GM21529 (cell line): ENCODE measurements around the gene PRG2.
"Not testable (repeated sequence)": the region's sequence is repeated elsewhere in the genome, so short reads cannot be mapped to it uniquely, and the experiment has no call there.

Experiments
- ATAC-seq: cut with Tn5 transposase; IDR thresholded peaks from one replicate; pipeline ENCODE4 v1.9.1; 2021; ENCODE audit not compliant: unreplicated experiment

PRG2 gene

DNA sequence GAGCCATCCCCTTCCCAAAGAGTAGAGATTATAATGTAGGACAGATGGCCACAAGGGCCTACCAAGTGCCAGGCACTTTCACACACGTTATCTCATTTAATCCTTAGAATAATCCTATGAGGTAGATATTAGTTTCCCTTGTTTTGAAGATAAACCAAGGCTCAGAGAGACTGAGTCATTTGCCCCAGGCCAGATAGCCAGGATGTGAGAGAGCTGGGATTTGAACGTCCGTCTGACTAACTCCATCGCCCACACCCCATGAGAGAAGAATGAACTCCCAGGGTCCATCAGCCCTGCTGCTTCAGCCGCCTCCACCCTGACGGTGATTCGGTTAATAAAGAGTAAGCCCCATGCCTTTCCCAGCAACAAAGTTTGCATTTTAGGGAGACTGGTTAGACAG lies 20.2 kb downstream of the PRG2 start:
- no peak for ATAC-seq

GRCh38 chr11:57368845-57369232 lies 21.6 kb downstream of the PRG2 start:
- no peak for ATAC-seq

DNA sequence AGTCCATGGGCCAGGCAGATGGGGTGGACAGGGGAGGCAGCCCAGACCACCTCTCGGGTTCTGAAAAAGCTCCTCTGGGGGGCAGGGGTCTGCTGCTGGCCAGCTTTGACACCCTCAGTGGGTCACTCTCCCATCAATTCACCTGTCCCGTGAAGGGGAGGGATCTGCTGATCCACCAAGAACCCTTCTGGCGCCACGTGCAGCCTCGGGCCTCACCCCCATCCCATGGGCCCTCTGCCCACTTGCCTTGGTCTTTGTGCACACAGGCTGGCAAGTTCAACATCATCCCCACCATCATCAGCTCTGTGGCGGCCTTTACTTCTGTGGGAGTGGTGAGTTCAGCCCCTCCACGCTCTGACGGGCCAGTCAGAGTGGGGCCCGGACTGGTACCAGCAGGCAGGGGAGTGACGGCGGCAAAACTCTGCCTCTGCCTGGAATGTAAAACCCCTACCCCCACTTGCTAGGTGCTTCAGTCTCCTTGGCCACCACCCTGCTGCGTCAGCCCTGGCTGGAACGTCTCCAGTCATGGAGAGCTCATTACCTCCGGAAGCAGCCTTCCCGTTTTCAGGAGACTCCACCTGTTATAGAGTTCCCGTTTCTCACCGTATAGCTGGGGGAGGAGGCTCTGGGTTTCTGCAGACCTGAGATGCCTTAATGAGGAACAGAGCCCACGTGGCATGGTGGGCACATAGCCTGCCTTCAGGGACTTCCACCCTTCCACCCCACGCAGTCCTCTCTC lies 22.2 kb downstream of the PRG2 start:
- ATAC-seq = no peak

GRCh38 chr11:57364851-57365660 lies 25.4 kb downstream of the PRG2 start:
- ATAC-seq = no peak

- no peak for ATAC-seq
Measured at GRCh38 chr11:57363131-57364080, 27.0 kb downstream of the PRG2 start.

GRCh38 chr11:57361926-57362325 lies 28.5 kb downstream of the PRG2 start:
- no peak for ATAC-seq

DNA sequence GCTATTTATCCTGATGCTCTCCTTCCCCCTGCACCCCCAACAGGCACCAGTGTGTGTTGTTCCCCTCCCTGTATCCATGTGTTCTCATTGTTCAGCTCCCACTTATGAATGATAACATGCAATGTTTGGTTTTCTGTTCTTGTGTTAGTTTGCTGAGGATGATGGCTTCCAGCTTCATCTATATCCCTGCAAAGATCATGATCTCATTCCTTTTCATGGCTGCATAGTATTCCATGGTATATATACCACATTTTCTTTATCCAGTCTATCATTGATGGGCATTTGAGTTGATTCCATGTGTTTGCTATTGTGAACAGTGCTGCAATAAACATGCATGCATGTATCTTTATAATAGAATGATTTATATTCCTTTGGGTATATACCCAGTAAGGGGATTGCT lies 29.0 kb downstream of the PRG2 start:
- ATAC-seq = not testable (repeated sequence)

DNA sequence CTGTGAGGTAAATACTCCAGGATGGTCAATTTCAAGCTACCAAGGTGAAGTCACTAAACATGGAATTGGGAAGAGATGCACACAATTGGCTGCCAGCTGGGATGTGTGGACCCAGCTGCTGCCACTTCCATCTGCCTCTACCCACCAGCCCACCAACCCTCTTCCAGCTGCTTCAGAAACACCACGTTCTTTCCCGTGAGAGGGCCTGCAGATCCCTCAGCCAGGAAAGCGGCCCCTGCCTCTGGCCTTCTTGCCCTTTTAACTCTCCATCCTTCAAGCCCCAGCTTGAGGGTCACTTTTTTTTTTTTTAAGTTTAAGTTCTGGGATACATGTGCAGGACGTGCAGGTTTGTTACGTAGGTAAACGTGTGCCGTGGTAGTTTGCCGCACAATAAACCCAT lies 29.5 kb downstream of the PRG2 start:
- no peak for ATAC-seq

DNA sequence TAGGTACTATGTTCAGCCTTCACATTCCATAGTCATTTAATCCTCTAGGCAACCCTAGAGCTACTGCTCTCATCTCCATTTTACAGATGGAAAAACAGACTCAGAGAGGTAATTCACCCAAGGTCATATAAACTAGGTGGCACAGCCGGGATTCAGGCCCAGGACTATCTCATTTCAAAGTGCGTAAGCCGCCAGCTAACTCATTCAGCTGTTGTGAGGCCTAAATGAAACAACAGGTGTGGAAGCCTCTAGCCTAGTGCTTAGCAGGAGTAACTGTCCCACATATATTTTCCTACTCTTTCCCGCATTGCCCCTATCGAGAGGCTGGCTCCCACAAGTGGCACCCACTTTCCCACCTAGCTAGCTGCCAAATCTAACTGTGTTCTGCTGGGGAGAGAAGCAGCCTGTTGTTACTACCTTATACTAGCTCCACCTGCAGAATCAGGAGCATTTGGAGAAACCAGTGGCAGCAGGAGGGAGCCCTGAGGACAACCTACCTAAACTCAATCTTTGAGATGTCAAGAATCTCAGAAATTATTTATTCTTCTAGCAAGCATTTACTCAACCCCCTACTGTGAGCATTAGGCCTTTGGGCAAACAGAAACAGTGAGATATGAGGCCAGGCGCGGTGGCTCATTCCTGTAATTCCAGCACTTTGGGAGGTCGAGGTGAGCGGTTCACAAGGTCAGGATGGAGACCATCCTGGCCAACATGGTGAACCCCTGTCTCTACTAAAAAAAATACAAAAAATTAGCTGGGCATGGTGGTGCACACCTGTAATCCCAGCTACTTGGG lies 30.4 kb downstream of the PRG2 start:
- ATAC-seq = no peak

- no peak for ATAC-seq
Measured at GRCh38 chr11:57359396-57359795, 31.1 kb downstream of the PRG2 start.

GRCh38 chr11:57358991-57359390 lies 31.5 kb downstream of the PRG2 start:
- no peak for ATAC-seq

DNA sequence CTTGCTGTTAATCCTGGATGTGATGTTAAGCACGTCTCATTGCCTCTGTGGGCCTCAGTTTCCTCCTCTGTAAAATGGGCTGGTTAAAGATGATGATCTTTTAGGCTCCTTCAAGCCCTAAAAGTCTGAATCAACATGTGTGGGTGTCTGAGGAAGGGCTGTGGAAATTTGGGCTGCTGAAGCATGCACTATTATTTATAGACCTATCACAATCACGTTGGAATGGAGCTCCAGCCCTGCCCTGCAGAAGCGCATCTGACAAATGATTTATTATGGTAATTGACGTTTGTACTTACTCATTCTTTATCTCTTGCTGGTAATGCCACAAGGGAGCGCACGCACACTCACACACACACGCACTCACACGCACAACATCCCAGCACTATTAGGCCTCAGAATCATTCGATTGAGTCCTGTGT lies 31.9 kb downstream of the PRG2 start:
- ATAC-seq = no peak

GRCh38 chr11:57357856-57358255 lies 32.6 kb downstream of the PRG2 start:
- no peak for ATAC-seq

DNA sequence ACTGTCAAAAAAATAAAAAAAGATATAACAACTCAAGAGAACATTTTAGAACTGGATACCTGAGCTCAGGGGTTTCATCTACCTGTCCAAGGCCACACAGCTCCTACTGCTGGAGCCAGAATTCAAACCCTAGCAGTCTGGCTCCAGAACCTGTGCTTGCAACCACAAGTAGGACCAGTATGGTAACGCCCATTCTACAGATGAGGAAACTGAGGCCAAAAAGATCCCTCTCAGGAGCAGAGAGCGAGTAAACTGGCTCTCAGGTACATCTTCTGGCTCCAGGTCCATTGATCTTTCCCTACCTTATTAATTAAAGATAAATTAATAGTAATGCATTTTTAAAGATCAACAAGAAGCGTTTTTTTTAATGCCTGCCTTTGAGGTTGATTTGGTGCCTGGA lies 33.1 kb downstream of the PRG2 start:
- no peak for ATAC-seq

GRCh38 chr11:57356268-57356667 lies 34.2 kb downstream of the PRG2 start:
- no peak for ATAC-seq

- no peak for ATAC-seq
Measured at GRCh38 chr11:57354699-57355098, 35.8 kb downstream of the PRG2 start.

- no peak for ATAC-seq
Measured at GRCh38 chr11:57353852-57354251, 36.6 kb downstream of the PRG2 start.

DNA sequence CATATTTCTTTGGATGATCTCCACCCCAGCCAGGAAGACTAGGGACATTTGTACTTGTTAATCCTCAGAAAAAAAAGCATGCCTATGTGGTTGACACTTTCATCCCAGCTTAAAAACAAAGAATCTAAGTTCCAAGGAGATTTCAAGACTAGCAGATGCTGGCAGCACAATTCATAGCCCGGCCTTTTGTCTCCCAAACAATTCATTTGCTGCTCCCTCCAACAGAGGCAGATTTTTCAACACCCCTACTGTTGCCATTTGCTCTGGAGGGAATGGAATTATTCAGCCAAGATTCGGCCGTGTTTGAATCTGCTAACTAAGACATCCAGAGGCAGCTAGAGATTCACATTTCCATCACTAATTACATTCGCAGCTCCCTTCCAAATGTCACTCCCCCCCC lies 37.0 kb downstream of the PRG2 start:
- no peak for ATAC-seq

GRCh38 chr11:57353036-57353435 lies 37.4 kb downstream of the PRG2 start:
- no peak for ATAC-seq

DNA sequence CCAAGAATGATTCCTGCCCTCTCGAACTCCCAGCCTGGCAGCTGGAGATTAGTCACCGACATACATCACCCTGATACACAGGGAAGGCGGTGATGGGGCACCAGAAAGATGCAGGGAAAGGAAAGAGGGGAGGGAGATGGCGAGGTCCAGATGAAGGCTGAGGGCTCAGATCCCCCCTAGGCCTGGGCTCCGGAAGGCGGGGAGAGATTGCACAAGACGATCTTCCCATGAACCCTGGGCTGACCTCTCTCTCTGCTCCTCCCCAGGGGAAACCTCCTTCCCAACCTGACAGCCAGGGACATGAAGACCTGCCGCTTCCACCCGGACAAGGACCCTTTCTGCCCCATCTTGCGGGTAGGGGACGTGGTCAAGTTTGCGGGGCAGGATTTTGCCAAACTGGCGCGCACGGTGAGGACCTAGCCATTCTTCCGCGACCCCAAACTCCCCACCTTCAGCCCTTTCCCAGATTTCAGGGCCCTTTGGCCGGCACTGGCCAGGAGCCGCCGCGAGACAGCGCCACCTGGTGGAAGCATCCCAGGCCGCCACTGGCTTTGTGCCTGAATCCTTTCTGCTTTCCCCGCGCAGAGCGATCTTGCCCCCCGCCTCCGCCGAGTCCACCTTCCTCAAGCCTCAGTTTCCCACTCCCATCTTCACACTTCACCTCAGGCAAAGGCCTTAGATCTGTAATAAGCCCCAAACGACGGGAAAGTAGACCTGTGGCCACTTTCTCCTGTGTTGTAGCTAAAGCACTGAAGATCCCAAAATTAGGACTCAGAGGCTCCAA lies 40.8 kb downstream of the PRG2 start:
- ATAC-seq = no peak
